ENCODE results near the gene TSPAN18. TPM values are rescaled to one million over a fixed set of nuclear protein-coding genes. Genes with fewer than 3 reads are reported as not detected.

TSPAN18 gene
- polyA plus RNA-seq, 1 experiment = 0.98 TPM

DNA sequence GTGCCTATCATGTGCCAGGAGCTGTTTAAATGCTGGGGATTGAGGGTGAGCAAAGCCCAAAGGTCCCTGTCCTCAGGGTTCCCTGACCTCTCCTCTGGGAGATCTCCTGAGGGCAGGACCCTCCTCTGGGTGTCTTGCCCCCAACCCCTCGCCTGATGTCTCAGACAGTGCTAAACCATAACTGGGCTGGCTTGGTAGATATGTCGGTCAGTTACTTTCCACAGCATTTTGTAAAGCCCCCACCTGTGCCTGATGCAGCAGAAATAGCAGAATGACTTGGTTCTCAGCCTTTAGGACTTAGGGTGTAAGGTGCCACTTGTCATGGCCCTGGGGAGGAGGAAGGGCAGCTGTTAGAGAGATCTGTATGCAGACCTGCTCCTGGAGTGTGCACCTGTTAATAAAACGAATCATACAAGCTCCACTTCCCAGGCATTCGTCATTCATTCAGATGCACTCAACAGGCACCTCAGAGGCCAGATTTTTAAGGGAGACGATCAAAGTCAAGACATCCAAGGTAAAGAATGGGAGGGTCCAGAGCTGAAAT, 135.9 kb downstream of the TSPAN18 start:
- peaks cover 2% of the 10 kb centered on the region; the same call in 1 of the 2 replicates for H3K9me3 ChIP-seq (ENCODE audit: control insufficient read depth, insufficient read depth, low read length)
- ChIA-PET CTCF (interaction anchor here (0.6 to 1.0 kb wide), 3 partner anchors 30 to 245 kb away, joined by 3 read pairs; no protein-coding TSS in a partner anchor), POLR2A (interaction anchor here (0.7 to 1.7 kb wide), 11 partner anchors 8 to 102 kb away, joined by 3 to 10 read pairs (median 3); no protein-coding TSS in a partner anchor)
- peak overlapping the region; percentile 89 for H3K27ac ChIP-seq (ENCODE audit: low read depth, low read length)
- H3K27me3 ChIP-seq (ENCODE audit: control insufficient read depth, insufficient read depth, low read length) = peaks cover 11% of the 10 kb centered on the region
- TF ChIP-seq, protein P1, sequence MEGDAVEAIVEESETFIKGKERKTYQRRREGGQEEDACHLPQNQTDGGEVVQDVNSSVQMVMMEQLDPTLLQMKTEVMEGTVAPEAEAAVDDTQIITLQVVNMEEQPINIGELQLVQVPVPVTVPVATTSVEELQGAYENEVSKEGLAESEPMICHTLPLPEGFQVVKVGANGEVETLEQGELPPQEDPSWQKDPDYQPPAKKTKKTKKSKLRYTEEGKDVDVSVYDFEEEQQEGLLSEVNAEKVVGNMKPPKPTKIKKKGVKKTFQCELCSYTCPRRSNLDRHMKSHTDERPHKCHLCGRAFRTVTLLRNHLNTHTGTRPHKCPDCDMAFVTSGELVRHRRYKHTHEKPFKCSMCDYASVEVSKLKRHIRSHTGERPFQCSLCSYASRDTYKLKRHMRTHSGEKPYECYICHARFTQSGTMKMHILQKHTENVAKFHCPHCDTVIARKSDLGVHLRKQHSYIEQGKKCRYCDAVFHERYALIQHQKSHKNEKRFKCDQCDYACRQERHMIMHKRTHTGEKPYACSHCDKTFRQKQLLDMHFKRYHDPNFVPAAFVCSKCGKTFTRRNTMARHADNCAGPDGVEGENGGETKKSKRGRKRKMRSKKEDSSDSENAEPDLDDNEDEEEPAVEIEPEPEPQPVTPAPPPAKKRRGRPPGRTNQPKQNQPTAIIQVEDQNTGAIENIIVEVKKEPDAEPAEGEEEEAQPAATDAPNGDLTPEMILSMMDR (IDR thresholded peaks at IDR 0.05; ENCODE audit: low read depth, low read length) = no peak
- DNase-seq (ENCODE audit: low read depth, low spot score) = no peak
- no peak overlapping the region for H3K4me3 ChIP-seq (ENCODE audit: low read depth, low read length)

DNA sequence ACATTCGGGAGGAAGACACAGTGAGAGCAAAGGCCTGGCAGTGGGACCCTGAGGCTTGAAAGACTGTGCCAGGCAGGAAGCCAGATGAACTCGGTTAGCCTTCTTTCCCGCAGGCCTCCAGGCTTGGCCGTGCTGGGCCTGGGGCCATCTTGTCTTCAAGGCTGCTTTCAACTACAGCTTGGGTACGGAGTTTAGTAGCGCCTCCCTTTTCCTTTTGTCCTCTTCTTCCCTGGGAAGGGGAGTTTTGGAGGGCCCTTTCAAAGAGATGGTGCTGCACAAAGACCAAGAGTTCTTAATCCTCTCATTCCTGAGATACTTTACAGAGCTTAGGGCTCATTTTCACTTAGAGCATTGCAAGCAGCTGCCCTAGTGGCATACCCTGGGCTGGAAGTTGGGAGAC, 136.5 kb downstream of the TSPAN18 start:
- H3K27ac ChIP-seq (ENCODE audit: low read depth, low read length) = no peak overlapping the region
- H3K9me3 ChIP-seq (ENCODE audit: control insufficient read depth, insufficient read depth, low read length) = peaks cover 2% of the 10 kb centered on the region; the same call in 1 of the 2 replicates
- no peak overlapping the region for H3K4me3 ChIP-seq (ENCODE audit: low read depth, low read length)
- POLR2A ChIA-PET = interaction anchor here (1.4 to 1.7 kb wide), 2 partner anchors 10 to 21 kb away, joined by 4 to 10 read pairs; no protein-coding TSS in a partner anchor
- peaks cover 11% of the 10 kb centered on the region for H3K27me3 ChIP-seq (ENCODE audit: control insufficient read depth, insufficient read depth, low read length)
- DNase-seq (ENCODE audit: low read depth, low spot score) = no peak
- TF ChIP-seq, protein P1 (IDR thresholded peaks at IDR 0.05; ENCODE audit: low read depth, low read length) = no peak
- CTCF ChIA-PET = interaction anchor here (0.6 to 0.9 kb wide), 2 partner anchors 31 to 44 kb away, joined by 3 read pairs; no protein-coding TSS in a partner anchor

DNA sequence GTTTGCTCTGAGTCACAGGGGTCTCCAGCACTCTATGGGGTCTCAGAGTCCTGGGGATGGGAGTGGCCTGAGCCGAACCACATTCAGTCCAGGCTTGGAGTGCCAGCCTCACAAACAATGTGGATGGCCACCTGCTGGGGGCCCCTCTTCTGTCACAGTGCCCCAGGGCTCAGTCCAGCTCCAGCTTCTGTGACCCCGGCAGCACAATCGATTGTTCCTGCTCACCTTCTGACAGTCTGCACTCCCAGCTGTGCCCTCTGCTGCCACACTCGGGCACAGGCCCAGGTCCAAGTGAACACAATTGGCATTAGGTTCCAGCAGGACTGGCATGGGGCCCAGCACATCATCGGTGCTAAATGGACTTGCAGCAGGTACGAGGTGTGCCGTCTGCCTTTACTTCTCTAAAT, 139.1 kb downstream of the TSPAN18 start:
- Histone ChIP-seq H3K4me3 (ENCODE audit: low read depth, low read length) (no peak overlapping the region), H3K9me3 (ENCODE audit: control insufficient read depth, insufficient read depth, low read length) (peaks cover 2% of the 10 kb centered on the region; the same call in 1 of the 2 replicates), H3K27me3 (ENCODE audit: control insufficient read depth, insufficient read depth, low read length) (peaks cover 4% of the 10 kb centered on the region), H3K27ac (ENCODE audit: low read depth, low read length) (no peak overlapping the region)
- DNase-seq (ENCODE audit: low read depth, low spot score) = no peak
- ChIA-PET POLR2A (no interaction called here), CTCF (interaction anchor here (1.4 to 1.6 kb wide), 2 partner anchors 29 to 46 kb away, joined by 5 to 6 read pairs; no protein-coding TSS in a partner anchor)
- TF ChIP-seq, protein P1 (IDR thresholded peaks at IDR 0.05; ENCODE audit: low read depth, low read length) = no peak

DNA sequence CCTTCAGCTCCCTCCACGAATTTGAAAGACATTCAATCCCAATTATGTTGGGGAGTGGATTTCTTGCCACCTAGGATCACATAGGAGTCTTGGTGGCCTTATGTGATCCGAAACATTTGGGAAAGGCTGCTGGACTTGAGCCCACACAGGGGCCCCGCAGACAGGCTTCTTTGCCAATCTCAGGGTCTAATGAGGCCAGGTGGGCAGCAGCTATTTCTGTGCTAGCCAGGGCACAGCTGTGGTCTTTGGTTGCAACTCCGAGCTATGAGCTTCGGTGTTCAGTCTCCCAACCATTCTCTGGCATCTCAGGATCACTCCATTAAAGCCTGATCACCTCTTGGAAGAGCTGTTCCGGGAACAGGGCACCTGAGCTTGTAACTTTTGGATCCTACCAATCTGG, 139.5 kb downstream of the TSPAN18 start:
- POLR2A ChIA-PET = no interaction called here
- Histone ChIP-seq H3K27ac (ENCODE audit: low read depth, low read length) (no peak overlapping the region), H3K9me3 (ENCODE audit: control insufficient read depth, insufficient read depth, low read length) (no peaks in the 10 kb centered on the region), H3K27me3 (ENCODE audit: control insufficient read depth, insufficient read depth, low read length) (peaks cover 4% of the 10 kb centered on the region), H3K4me3 (ENCODE audit: low read depth, low read length) (no peak overlapping the region)
- CTCF ChIA-PET = interaction anchor here (1.4 to 1.6 kb wide), 2 partner anchors 28 to 45 kb away, joined by 5 to 6 read pairs; no protein-coding TSS in a partner anchor
- TF ChIP-seq, protein P1 (IDR thresholded peaks at IDR 0.05; ENCODE audit: low read depth, low read length) = no peak
- DNase-seq (ENCODE audit: low read depth, low spot score) = no peak

DNA sequence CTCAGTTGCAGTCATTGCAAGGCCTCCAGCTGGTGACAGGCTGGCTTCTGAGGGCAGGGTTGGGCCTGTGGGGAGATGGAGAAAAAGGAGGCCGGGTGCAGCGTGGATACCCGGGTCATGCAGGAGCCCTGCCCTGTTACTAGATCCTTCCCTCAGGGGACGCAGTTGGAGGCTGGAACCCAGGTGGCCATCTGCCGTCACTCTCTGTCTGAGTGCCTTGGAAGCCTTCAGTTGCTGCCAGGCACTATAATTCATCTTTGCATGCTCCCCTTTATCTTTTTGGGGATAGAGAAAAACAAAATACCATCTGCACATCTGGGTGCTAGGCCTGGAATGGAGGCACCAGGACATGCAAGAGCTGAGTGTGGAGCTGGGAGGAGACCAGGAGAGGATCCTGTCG, 141.3 kb downstream of the TSPAN18 start:
- Histone ChIP-seq H3K9me3 (ENCODE audit: control insufficient read depth, insufficient read depth, low read length) (no peaks in the 10 kb centered on the region), H3K4me3 (ENCODE audit: low read depth, low read length) (no peak overlapping the region), H3K27ac (ENCODE audit: low read depth, low read length) (no peak overlapping the region), H3K27me3 (ENCODE audit: control insufficient read depth, insufficient read depth, low read length) (peaks cover 4% of the 10 kb centered on the region)
- TF ChIP-seq, protein P1 (IDR thresholded peaks at IDR 0.05; ENCODE audit: low read depth, low read length) = no peak
- DNase-seq (ENCODE audit: low read depth, low spot score) = no peak
- ChIA-PET CTCF (no interaction called here), POLR2A (no interaction called here)
